CD4-positive, alpha-beta memory T cell (primary cell): ENCODE data around the gene SH3GLB2. TPM values are rescaled to one million over a fixed set of nuclear protein-coding genes. Genes with fewer than 3 reads are reported as not detected.
A peak's percentile ranks its signal among the peaks of the same experiment; 100 is the strongest.

Experiments used
- CTCF ChIA-PET: fragments of 350-600 bp; sonication (Branson Sonifier 250); formaldehyde crosslinking; loops from one replicate; lab custom pipeline; 2021; ENCODE audit warnings: inconsistent platforms; ENCODE audit not compliant: partially characterized antibody; lab: Charles Lee
- POLR2A ChIA-PET: fragments of 350-600 bp; sonication (Branson Sonifier 250); formaldehyde crosslinking; loops from one replicate; lab custom pipeline; 2021; ENCODE audit not compliant: partially characterized antibody; lab: Charles Lee
- DNase-seq, 5 donors: peaks; one replicate each; pipeline versions ENCODE4 v3.0.0 to v3.0.0-alpha.2; 2020 to 2022; ENCODE audit warnings: mixed read lengths in 1 of 5
- H3K27ac ChIP-seq: one replicate; pipeline ENCODE4 v1.7.0; 2013; ENCODE audit warnings: low read depth, low read length
- H3K27me3 ChIP-seq: 2 replicates; pipeline ENCODE4 v1.7.0; 2013; ENCODE audit warnings: mild to moderate bottlenecking, low read length, moderate library complexity; ENCODE audit not compliant: insufficient read depth
- H3K36me3 ChIP-seq: 2 replicates; pipeline ENCODE4 v1.7.0; 2013; ENCODE audit warnings: mild to moderate bottlenecking, low read length, moderate library complexity; ENCODE audit not compliant: insufficient read depth
- H3K4me1 ChIP-seq: 2 replicates; pipeline ENCODE4 v1.7.0; 2013; ENCODE audit warnings: mild to moderate bottlenecking, low read length, moderate library complexity; ENCODE audit not compliant: insufficient read depth
- H3K4me3 ChIP-seq, 2 donors: one replicate each; pipeline ENCODE4 v1.7.0; 2013; ENCODE audit warnings: low read length in 2 of 2, mild to moderate bottlenecking in 1 of 2
- H3K9me3 ChIP-seq, 2 donors: one replicate each; pipeline ENCODE4 v1.7.0; 2013; ENCODE audit warnings: low read length in 2 of 2, control low read depth in 1 of 2; ENCODE audit not compliant: control insufficient read depth in 1 of 2
- H3K27ac Mint-ChIP-seq, 7 donors: one replicate each; pipeline ENCODE4 v1.8.0; 2020 to 2021; ENCODE audit warnings: mixed read lengths in 7 of 7, mild to moderate bottlenecking in 6 of 7, inconsistent platforms in 3 of 7, moderate library complexity in 3 of 7
- H3K27me3 Mint-ChIP-seq, 2 donors: one replicate each; pipeline ENCODE4 v1.8.0; 2020 to 2021; ENCODE audit warnings: mixed read lengths in 2 of 2
- H3K36me3 Mint-ChIP-seq, 2 donors: one replicate each; pipeline ENCODE4 v1.8.0; 2020 to 2021; ENCODE audit warnings: mixed read lengths in 2 of 2, inconsistent platforms in 1 of 2, mild to moderate bottlenecking in 1 of 2
- H3K4me1 Mint-ChIP-seq, 4 donors: one replicate each; pipeline ENCODE4 v1.8.0; 2020 to 2021; ENCODE audit warnings: mixed read lengths in 4 of 4, mild to moderate bottlenecking in 1 of 4
- H3K4me3 Mint-ChIP-seq, 8 donors: one replicate each; pipeline ENCODE4 v1.8.0; 2020 to 2021; ENCODE audit warnings: mixed read lengths in 8 of 8, mild to moderate bottlenecking in 7 of 8, moderate library complexity in 6 of 8, inconsistent platforms in 3 of 8
- H3K9me3 Mint-ChIP-seq, 8 donors: one replicate each; pipeline ENCODE4 v1.8.0; 2020 to 2021; ENCODE audit warnings: mixed read lengths in 8 of 8, mild to moderate bottlenecking in 5 of 8, inconsistent platforms in 3 of 8, moderate library complexity in 1 of 8
- intact Hi-C: fragments of 100-400 bp; cut with micrococcal nuclease; formaldehyde crosslinking; loops from one replicate; pipeline ENCODE4 v1.15.1; 2023
- polyA plus RNA-seq, 2 donors: library from polyadenylated mRNA; unstranded; fragments of 300-500 nt; fragmentation: Illumina TruSeq; gene quantifications; one replicate each; pipeline ENCODE4 v1.2.3, GENCODE V29; 2021
- total RNA-seq, 2 experiments: library from RNA; stranded (reverse); gene quantifications; one replicate each; pipeline ENCODE4 v1.2.3, GENCODE V29; 2021

The SH3GLB2 gene
- total RNA-seq (100 to 1,000 TPM; 111 to 113 TPM), polyA plus RNA-seq (10 to 100 TPM; 23.8 to 43.5 TPM)

GRCh38 chr9:129028192-129028966 lies at the start of gene SH3GLB2:
TSS of gene SH3GLB2 (minus strand) at chr9:129028331. CDS start at chr9:129028154, 177 bp downstream.
- peaks cover 15 to 29% (median 20%) of the 10 kb centered on the region in 4 donors for H3K4me1 Mint-ChIP-seq
- no peaks in the 10 kb centered on the region for H3K9me3 ChIP-seq
- no peaks in the 10 kb centered on the region for H3K27me3 Mint-ChIP-seq
- peak; percentile 84 to 93 (median 86) for DNase-seq
- ChIA-PET POLR2A (interaction anchor here (0.6 to 2.3 kb wide), 17 partner anchors 8 to 657 kb away, joined by 3 to 23 read pairs (median 4); partner anchors contain the start of genes CRAT, DOLPP1, ENDOG and IER5L), CTCF (interaction anchor here (1.2 kb wide), 1 partner anchor 20 kb away, joined by 4 read pairs; no protein-coding TSS in a partner anchor)
- peak within 1 kb of the TSS; percentile 34 for H3K27ac ChIP-seq
- no peaks in the 10 kb centered on the region for H3K36me3 ChIP-seq
- no peaks in the 10 kb centered on the region for H3K36me3 Mint-ChIP-seq
- peak within 1 kb of the TSS; percentile 79 to 92 (median 84) for H3K4me3 Mint-ChIP-seq
- H3K4me1 ChIP-seq, result peaks cover 20% of the 10 kb centered on the region
- peak within 1 kb of the TSS; percentile 78 to 90 (median 85) for H3K27ac Mint-ChIP-seq
- intact Hi-C loops, result loop anchor here (1.0 to 5.0 kb wide), 5 partner anchors 8 to 476 kb away; partner anchors contain the start of genes CRAT, DOLK, DOLPP1 and MIGA2
- no peaks in the 10 kb centered on the region for H3K9me3 Mint-ChIP-seq
- no peaks in the 10 kb centered on the region for H3K27me3 ChIP-seq
- peak within 1 kb of the TSS; percentile 37 to 52 for H3K4me3 ChIP-seq

DNA sequence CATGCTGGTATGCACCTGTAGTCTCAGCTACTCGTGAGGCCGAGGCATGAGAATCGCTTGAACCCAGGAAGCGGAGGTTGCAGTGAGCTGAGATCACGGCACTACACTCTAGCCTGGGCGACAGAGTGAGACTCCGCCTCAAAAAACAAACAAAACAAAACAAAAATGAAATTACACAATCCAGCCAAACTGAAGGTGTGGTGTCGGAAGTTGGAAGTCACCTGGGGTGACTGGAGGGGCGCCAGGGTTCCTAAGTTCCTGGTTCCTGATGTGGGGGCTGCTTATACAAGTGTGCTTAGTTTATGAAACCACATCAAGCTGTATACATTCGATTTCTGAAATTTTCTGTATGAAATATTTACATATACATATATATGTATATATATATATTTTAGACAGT lies 49.1 kb upstream of the SH3GLB2 start:
- no peak for DNase-seq
- H3K27ac ChIP-seq, result no peak overlapping the region
- POLR2A ChIA-PET, result interaction anchor here (1.2 kb wide), 1 partner anchor 33 kb away, joined by 3 read pairs; the partner anchor contains the start of genes CRAT and PTPA
- H3K27me3 ChIP-seq, result no peaks in the 10 kb centered on the region
- H3K4me1 Mint-ChIP-seq, result peaks cover 6 to 39% (median 23%) of the 10 kb centered on the region in 4 donors
- H3K36me3 Mint-ChIP-seq, result no peaks in the 10 kb centered on the region
- H3K4me1 ChIP-seq, result peaks cover 34% of the 10 kb centered on the region
- intact Hi-C loops, result no loop called here
- H3K4me3 Mint-ChIP-seq, result no peak overlapping the region
- peaks cover 0 to 4% (median 0%) of the 10 kb centered on the region in 8 donors for H3K9me3 Mint-ChIP-seq
- no peaks in the 10 kb centered on the region for H3K9me3 ChIP-seq
- no peak overlapping the region for H3K27ac Mint-ChIP-seq
- CTCF ChIA-PET, result interaction anchor here (2.5 kb wide), 1 partner anchor 54 kb away, joined by 5 read pairs; no protein-coding TSS in a partner anchor
- no peaks in the 10 kb centered on the region for H3K36me3 ChIP-seq
- no peaks in the 10 kb centered on the region for H3K27me3 Mint-ChIP-seq
- H3K4me3 ChIP-seq, result no peak overlapping the region

DNA sequence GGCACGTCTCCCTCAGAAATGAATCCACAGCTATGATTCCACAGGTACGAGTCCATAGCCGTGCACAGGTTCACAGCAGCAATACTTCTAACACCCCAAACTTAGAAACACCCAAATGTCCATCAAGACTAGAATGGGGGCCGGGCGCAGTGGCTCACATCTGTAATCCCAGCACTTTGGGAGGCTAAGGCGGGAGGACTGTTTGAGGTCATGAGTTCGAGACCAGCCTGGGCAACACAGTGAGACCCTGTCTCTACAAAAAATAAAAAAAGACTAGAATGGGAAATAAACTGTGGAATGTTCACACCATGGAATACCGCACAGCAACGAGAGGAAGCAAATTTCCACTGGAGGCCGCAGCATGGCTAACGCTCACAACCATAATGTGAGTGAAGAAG lies 48.5 kb upstream of the SH3GLB2 start:
- ChIA-PET CTCF (interaction anchor here (2.5 kb wide), 1 partner anchor 55 kb away, joined by 5 read pairs; no protein-coding TSS in a partner anchor), POLR2A (no interaction called here)
- H3K27me3 Mint-ChIP-seq, result no peaks in the 10 kb centered on the region
- intact Hi-C loops, result no loop called here
- peak overlapping the region in 1 of 7 donors; percentile 52 for H3K27ac Mint-ChIP-seq
- H3K27me3 ChIP-seq, result no peaks in the 10 kb centered on the region
- H3K4me1 Mint-ChIP-seq, result peaks cover 7 to 39% (median 22%) of the 10 kb centered on the region in 4 donors
- H3K9me3 ChIP-seq, result no peaks in the 10 kb centered on the region
- H3K9me3 Mint-ChIP-seq, result peaks cover 0 to 2% (median 0%) of the 10 kb centered on the region in 8 donors
- H3K4me3 ChIP-seq, result no peak overlapping the region
- DNase-seq, result no peak
- peaks cover 34% of the 10 kb centered on the region for H3K4me1 ChIP-seq
- H3K36me3 ChIP-seq, result no peaks in the 10 kb centered on the region
- H3K4me3 Mint-ChIP-seq, result no peak overlapping the region
- H3K36me3 Mint-ChIP-seq, result peaks cover 0 to 3% of the 10 kb centered on the region in 2 donors
- no peak overlapping the region for H3K27ac ChIP-seq

GRCh38 chr9:129075996-129076639 lies 48.0 kb upstream of the SH3GLB2 start:
- H3K27me3 ChIP-seq, result no peaks in the 10 kb centered on the region
- H3K27me3 Mint-ChIP-seq, result no peaks in the 10 kb centered on the region
- H3K27ac ChIP-seq, result no peak overlapping the region
- H3K36me3 ChIP-seq, result no peaks in the 10 kb centered on the region
- ChIA-PET CTCF (interaction anchor here (2.5 kb wide), 1 partner anchor 56 kb away, joined by 5 read pairs; no protein-coding TSS in a partner anchor), POLR2A (no interaction called here)
- peaks cover 35% of the 10 kb centered on the region for H3K4me1 ChIP-seq
- no peaks in the 10 kb centered on the region for H3K9me3 ChIP-seq
- H3K27ac Mint-ChIP-seq, result peak overlapping the region in 2 of 7 donors; percentile 52 to 62
- peaks cover 0 to 2% (median 0%) of the 10 kb centered on the region in 8 donors for H3K9me3 Mint-ChIP-seq
- H3K4me3 Mint-ChIP-seq, result no peak overlapping the region
- intact Hi-C loops, result no loop called here
- peaks cover 7 to 39% (median 22%) of the 10 kb centered on the region in 4 donors for H3K4me1 Mint-ChIP-seq
- peaks cover 0 to 3% of the 10 kb centered on the region in 2 donors for H3K36me3 Mint-ChIP-seq
- H3K4me3 ChIP-seq, result no peak overlapping the region
- no peak for DNase-seq

DNA sequence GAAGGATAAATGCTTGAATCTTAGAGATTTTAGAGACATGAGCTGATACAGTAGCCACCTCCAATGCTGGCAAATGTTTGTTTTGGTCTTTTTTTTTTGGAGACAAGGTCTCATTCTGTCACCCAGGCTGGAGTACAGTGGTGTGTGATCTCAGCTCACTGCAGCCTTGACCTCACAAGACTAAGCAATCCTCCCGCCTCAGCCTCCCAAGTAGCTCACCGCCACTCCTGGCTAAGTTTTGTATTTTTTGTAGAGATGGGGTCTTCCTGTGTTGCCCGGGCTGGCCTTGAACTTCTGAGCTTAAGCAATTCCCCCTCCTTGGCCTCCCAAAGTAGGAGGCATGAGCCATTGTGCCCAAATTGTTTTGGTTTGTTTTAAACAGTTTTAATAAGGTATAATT lies 46.0 kb upstream of the SH3GLB2 start:
- peaks cover 0 to 2% (median 0%) of the 10 kb centered on the region in 8 donors for H3K9me3 Mint-ChIP-seq
- peak overlapping the region in 1 of 8 donors; percentile 30 for H3K4me3 Mint-ChIP-seq
- peak overlapping the region in 6 of 7 donors; percentile 6 to 96 (median 73) for H3K27ac Mint-ChIP-seq
- H3K27me3 Mint-ChIP-seq, result no peaks in the 10 kb centered on the region
- DNase-seq, result no peak
- Histone ChIP-seq H3K4me1 (peaks cover 48% of the 10 kb centered on the region), H3K36me3 (no peaks in the 10 kb centered on the region), H3K27me3 (no peaks in the 10 kb centered on the region), H3K27ac (no peak overlapping the region), H3K9me3 (no peaks in the 10 kb centered on the region), H3K4me3 (no peak overlapping the region)
- peaks cover 0 to 6% of the 10 kb centered on the region in 2 donors for H3K36me3 Mint-ChIP-seq
- POLR2A ChIA-PET, result interaction anchor here (0.6 to 2.0 kb wide), 6 partner anchors 8 to 811 kb away, joined by 3 to 8 read pairs (median 3); partner anchors contain the start of gene MIGA2
- CTCF ChIA-PET, result interaction anchor here (0.7 kb wide), 1 partner anchor 27 kb away, joined by 3 read pairs; no protein-coding TSS in a partner anchor
- peaks cover 7 to 46% (median 20%) of the 10 kb centered on the region in 4 donors for H3K4me1 Mint-ChIP-seq
- intact Hi-C loops, result no loop called here

DNA sequence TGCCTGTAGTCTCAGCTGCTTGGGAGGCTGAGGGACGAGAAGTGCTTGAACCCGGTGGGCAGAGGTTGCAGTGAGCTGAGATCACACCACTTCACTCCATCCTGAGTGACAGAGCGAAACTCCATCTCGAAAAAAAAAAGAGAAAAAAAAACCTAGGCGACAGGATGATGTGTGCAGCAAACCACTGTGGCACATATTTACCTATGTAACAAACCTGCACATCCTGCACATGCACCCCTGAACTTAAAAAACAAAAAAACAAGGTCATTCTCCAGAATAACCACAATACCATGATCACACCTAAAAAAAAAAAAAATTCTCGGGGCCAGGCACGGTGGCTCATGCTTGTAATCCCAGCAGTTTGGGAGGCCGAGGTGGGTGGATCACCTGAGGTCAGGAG lies 45.3 kb upstream of the SH3GLB2 start:
- CTCF ChIA-PET, result interaction anchor here (0.6 to 0.7 kb wide), 2 partner anchors 27 to 42 kb away, joined by 3 read pairs; no protein-coding TSS in a partner anchor
- Mint-ChIP-seq H3K27me3 (no peaks in the 10 kb centered on the region), H3K36me3 (peaks cover 4 to 10% of the 10 kb centered on the region in 2 donors), H3K4me3 (peak overlapping the region; percentile 22 to 75 (median 55)), H3K4me1 (peaks cover 14 to 50% (median 26%) of the 10 kb centered on the region in 4 donors), H3K27ac (peak overlapping the region; percentile 63 to 96 (median 89)), H3K9me3 (no peaks in the 10 kb centered on the region)
- no peaks in the 10 kb centered on the region for H3K27me3 ChIP-seq
- no peak overlapping the region for H3K4me3 ChIP-seq
- POLR2A ChIA-PET, result interaction anchor here (0.6 to 2.0 kb wide), 6 partner anchors 8 to 811 kb away, joined by 3 to 8 read pairs (median 4); partner anchors contain the start of genes DOLPP1 and MIGA2
- intact Hi-C loops, result no loop called here
- peak in 4 of 5 donors; percentile 50 to 67 (median 61) for DNase-seq
- H3K4me1 ChIP-seq, result peaks cover 55% of the 10 kb centered on the region
- no peak overlapping the region for H3K27ac ChIP-seq
- H3K36me3 ChIP-seq, result peaks cover 3% of the 10 kb centered on the region
- H3K9me3 ChIP-seq, result no peaks in the 10 kb centered on the region
